GM18519 (cell line): Measurements from ENCODE around the gene MGAT5.

Experiments
- ATAC-seq: cut with Tn5 transposase; IDR thresholded peaks from one replicate; pipeline ENCODE4 v1.9.1; 2021; ENCODE audit warnings: mild to moderate bottlenecking, moderate library complexity; ENCODE audit not compliant: unreplicated experiment, low FRiP score

Gene MGAT5

GRCh38 chr2:134436706-134437105 is 182.8 kb downstream of the MGAT5 start:
- no peak for ATAC-seq

GRCh38 chr2:134438371-134438770 is 184.5 kb downstream of the MGAT5 start:
- no peak for ATAC-seq

- ATAC-seq = no peak
Measured at GRCh38 chr2:134440336-134440909, 186.6 kb downstream of the MGAT5 start.

- no peak for ATAC-seq
Measured at GRCh38 chr2:134441153-134441863, 187.4 kb downstream of the MGAT5 start.

GRCh38 chr2:134443814-134444480 is 190.1 kb downstream of the MGAT5 start:
- ATAC-seq = no peak

GRCh38 chr2:134445116-134445515 is 191.2 kb downstream of the MGAT5 start:
- ATAC-seq = no peak

- ATAC-seq = no peak
Measured at GRCh38 chr2:134445985-134446382, 192.1 kb downstream of the MGAT5 start.

GRCh38 chr2:134446383-134447017 is 192.6 kb downstream of the MGAT5 start:
- ATAC-seq = no peak

- ATAC-seq = no peak
Measured at GRCh38 chr2:134447669-134448068, 193.8 kb downstream of the MGAT5 start.

- no peak for ATAC-seq
Measured at GRCh38 chr2:134448650-134449049, 194.8 kb downstream of the MGAT5 start.

- no peak for ATAC-seq
Measured at GRCh38 chr2:134449157-134449556, 195.3 kb downstream of the MGAT5 start.

- ATAC-seq = no peak
Measured at GRCh38 chr2:134449751-134450513, 196.1 kb downstream of the MGAT5 start.

GRCh38 chr2:134451347-134451630 is 197.4 kb downstream of the MGAT5 start:
- no peak for ATAC-seq

GRCh38 chr2:134452042-134452733 is 198.3 kb downstream of the MGAT5 start:
- ATAC-seq = no peak

GRCh38 chr2:134453476-134453875 is 199.6 kb downstream of the MGAT5 start:
- no peak for ATAC-seq

- no peak for ATAC-seq
Measured at GRCh38 chr2:134453973-134454372, 200.1 kb downstream of the MGAT5 start.

GRCh38 chr2:134454426-134454825 is 200.6 kb downstream of the MGAT5 start:
- no peak for ATAC-seq

GRCh38 chr2:134454931-134455330 is 201.1 kb downstream of the MGAT5 start:
- ATAC-seq = no peak

GRCh38 chr2:134455426-134455825 is 201.6 kb downstream of the MGAT5 start:
- ATAC-seq = no peak

GRCh38 chr2:134457353-134457752 is 203.5 kb downstream of the MGAT5 start:
- ATAC-seq = no peak
